Measurements from ENCODE around the gene CCDC157. TPM values are rescaled to one million over a fixed set of nuclear protein-coding genes. Genes with fewer than 3 reads are reported as not detected.
A peak's percentile ranks its signal among the peaks of the same experiment; 100 is the strongest.

Gene CCDC157
- total RNA-seq, 4 donors from 2014 or later: 0.41 to 1.4 (median 1.1) TPM

DNA sequence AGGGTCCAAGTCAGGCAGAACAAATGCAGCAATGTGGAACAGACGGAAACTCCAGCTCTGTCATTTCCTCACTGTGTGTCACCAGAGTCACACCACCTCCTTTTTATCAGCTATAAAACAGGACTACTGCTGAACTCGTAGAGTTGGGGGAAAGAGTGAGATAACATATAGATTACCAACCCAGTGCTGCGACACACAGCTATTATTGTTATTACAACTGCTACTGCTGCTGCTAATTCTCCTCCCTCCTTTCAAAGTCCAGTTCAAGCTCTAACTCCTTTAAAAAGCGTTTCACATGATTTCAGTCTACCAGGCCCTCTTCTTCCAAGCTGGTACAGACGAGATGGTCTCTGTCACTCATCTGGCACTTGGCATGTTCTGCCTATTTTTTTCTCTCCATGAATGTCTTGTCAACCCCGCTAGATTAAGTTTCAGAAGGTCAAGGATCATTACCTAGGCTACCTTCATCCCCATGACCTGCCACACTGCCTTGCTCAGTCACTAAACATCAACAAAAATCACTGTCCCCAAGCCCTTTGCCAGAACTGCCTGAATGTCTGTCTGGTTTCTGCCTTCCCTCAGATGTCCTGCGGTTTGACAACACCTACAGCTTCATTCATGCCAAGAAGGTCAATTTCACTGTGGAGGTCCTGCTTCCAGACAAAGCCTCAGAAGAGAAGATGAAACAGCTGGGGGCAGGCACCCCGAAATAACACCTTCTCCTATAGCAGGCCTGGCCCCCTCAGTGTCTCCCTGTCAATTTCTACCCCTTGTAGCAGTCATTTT is 65.1 kb downstream of the CCDC157 start:
- no peak for TF ChIP-seq POLR2A (IDR thresholded peaks at IDR 0.05)
- TF ChIP-seq, protein P1, sequence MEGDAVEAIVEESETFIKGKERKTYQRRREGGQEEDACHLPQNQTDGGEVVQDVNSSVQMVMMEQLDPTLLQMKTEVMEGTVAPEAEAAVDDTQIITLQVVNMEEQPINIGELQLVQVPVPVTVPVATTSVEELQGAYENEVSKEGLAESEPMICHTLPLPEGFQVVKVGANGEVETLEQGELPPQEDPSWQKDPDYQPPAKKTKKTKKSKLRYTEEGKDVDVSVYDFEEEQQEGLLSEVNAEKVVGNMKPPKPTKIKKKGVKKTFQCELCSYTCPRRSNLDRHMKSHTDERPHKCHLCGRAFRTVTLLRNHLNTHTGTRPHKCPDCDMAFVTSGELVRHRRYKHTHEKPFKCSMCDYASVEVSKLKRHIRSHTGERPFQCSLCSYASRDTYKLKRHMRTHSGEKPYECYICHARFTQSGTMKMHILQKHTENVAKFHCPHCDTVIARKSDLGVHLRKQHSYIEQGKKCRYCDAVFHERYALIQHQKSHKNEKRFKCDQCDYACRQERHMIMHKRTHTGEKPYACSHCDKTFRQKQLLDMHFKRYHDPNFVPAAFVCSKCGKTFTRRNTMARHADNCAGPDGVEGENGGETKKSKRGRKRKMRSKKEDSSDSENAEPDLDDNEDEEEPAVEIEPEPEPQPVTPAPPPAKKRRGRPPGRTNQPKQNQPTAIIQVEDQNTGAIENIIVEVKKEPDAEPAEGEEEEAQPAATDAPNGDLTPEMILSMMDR (IDR thresholded peaks at IDR 0.05 in 4 of 5, conservative IDR thresholded peaks at IDR 0.05 in 1 of 5): no peak
- H3K4me1 ChIP-seq: peaks cover 31 to 32% of the 10 kb centered on the region in 2 donors
- DNase-seq: no peak
- peaks cover 0 to 27% of the 10 kb centered on the region in 2 donors for H3K36me3 ChIP-seq
- peak overlapping the region; percentile 92 to 100 (median 99) for H3K27ac ChIP-seq
- H3K9me3 ChIP-seq: no peaks in the 10 kb centered on the region
- ATAC-seq: no peak
- no peaks in the 10 kb centered on the region for H3K27me3 ChIP-seq
- H3K4me3 ChIP-seq: peak overlapping the region in 3 of 4 donors; percentile 60 to 96 (median 75)
- intact Hi-C loops (cut with DNase I; ENCODE audit: low total_unique reads) (loop anchor here (5.0 to 10.0 kb wide), 3 partner anchors 273 to 1520 kb away; partner anchors contain the start of genes EWSR1, OSBP2, RHBDD3 and YWHAH), in situ Hi-C loops (cut with MboI; ENCODE audit: low sequenced_read_pairs in 4 of 4) (no loop called here)

DNA sequence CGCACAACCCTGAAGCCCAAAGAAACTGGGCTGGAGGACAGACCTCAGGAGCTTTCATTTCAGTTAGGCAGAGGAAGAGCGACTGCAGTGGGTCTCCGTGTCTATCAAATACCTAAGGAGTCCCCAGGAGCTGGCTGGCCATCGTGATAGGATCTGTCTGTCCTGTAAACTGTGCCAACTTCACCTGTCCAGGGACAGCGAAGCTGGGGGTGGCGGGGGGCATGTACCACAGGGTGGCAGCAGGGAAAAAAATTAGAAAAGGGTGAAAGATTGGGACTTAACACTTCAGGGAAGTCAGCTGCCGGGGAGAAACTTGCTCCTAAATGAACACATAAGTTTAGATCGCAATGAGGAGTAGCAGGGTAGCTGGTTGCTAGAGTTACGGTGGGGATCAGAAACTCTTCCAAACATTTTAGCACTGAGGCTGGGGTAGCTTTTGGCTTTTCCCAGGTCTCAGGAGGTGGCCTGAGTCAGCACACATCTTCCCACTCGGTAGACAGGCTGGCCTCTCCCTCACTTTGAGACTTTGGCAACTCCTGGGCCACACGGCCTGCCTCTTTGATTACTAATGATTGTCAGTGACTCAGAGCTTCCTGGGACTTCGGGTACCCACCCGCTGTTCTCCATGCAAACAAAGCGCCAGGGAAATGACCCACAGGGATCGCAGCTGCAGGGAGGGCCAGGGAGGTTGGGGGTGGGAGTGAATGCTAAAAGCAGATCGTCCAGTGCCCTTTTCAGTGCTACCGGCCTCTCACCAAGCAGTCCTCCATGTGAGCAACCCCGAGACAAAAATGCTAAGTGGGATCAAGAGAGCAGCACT is 65.9 kb downstream of the CCDC157 start:
- peaks cover 31 to 32% of the 10 kb centered on the region in 2 donors for H3K4me1 ChIP-seq
- H3K36me3 ChIP-seq: peaks cover 0 to 20% of the 10 kb centered on the region in 2 donors
- H3K4me3 ChIP-seq: peak overlapping the region; percentile 60 to 96 (median 78)
- ATAC-seq (peak; percentile 23 to 62), DNase-seq (peak; percentile 79 to 82)
- H3K27me3 ChIP-seq: no peaks in the 10 kb centered on the region
- peak overlapping the region; percentile 92 to 100 (median 99) for H3K27ac ChIP-seq
- TF ChIP-seq, protein P1 (IDR thresholded peaks at IDR 0.05 in 4 of 5, conservative IDR thresholded peaks at IDR 0.05 in 1 of 5): no peak
- peak; percentile 45 to 60 for TF ChIP-seq POLR2A (IDR thresholded peaks at IDR 0.05)
- no peaks in the 10 kb centered on the region for H3K9me3 ChIP-seq
- intact Hi-C loops (cut with DNase I; ENCODE audit: low total_unique reads): loop anchor here (5.0 to 10.0 kb wide), 3 partner anchors 272 to 1520 kb away; partner anchors contain the start of genes EWSR1, OSBP2, RHBDD3 and YWHAH
- in situ Hi-C loops (cut with MboI; ENCODE audit: low sequenced_read_pairs in 4 of 4): no loop called here

DNA sequence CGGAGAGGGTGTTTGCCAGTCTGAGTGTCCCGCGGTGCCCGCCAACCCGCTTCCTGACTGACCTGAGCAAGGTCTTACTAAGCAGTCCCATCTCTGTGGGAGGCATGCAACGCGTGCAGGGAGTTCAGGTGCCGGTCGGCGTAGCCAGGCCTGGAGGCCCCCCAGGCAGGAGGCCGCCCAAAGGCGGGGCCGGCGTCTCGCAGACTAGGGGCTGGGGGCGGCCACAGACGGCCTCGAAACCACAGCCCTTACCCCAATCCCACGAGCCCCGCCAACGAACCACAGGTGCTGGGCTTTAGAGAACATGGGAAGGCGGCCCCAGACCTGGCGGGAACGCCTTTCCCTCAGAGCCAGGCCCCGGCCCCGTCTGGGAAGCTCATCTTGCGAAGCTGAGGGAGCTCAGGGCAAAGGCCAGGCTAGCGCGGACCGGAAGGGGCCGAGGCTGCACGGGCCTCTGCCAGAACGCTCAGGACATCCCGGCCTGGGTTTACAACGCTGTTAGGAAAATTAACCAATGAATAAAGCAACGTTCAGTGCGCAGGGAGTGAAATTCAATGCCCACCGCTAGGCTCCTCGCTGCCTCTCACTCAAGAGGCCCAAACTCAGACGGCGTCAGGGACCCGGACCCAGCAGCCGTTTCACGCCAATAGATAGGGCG is 66.6 kb downstream of the CCDC157 start:
- intact Hi-C loops (cut with DNase I; ENCODE audit: low total_unique reads): loop anchor here (5.0 to 10.0 kb wide), 3 partner anchors 271 to 1519 kb away; partner anchors contain the start of genes EWSR1, OSBP2, RHBDD3 and YWHAH
- in situ Hi-C loops (cut with MboI; ENCODE audit: low sequenced_read_pairs in 4 of 4): no loop called here
- Histone ChIP-seq H3K27ac (peak overlapping the region; percentile 92 to 100 (median 99)), H3K27me3 (no peaks in the 10 kb centered on the region), H3K4me3 (peak overlapping the region; percentile 60 to 96 (median 78)), H3K9me3 (no peaks in the 10 kb centered on the region), H3K36me3 (peaks cover 0 to 13% of the 10 kb centered on the region in 2 donors), H3K4me1 (peaks cover 31 to 32% of the 10 kb centered on the region in 2 donors)
- TF ChIP-seq, protein P1 (IDR thresholded peaks at IDR 0.05 in 4 of 5, conservative IDR thresholded peaks at IDR 0.05 in 1 of 5): peak in 4 of 5 experiments; percentile 14 to 38 (median 22)
- TF ChIP-seq POLR2A (IDR thresholded peaks at IDR 0.05): peak; percentile 93 to 95
- DNase-seq (no peak), ATAC-seq (peak; percentile 42 to 64)

DNA sequence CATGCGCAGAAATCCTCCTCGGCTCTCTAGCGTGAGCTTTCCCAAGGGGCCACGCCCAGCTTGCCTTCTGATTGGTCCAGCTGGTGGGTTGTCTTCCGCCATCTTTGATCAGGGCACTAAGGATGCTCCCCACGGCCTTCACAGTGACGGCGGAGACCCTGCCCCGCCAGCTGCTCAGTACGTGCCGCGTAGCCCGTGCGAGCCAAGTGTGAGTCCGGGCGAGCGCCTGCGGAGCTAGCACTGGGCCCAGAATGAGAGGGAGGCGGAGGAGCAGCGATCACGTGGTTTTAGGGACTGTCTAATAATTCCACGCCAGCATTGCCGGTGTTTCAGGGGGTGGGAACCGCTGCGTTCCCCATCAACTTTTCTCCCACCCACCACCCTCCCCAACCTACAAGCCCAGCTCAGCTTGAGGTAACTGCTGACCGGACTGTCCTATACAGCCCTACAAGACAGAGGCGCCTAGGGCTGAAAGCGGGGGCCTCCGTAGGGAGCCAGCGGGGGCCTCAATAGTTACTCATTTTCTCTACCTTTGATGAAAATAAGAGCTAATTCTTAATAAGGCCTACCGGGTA is 67.2 kb downstream of the CCDC157 start:
- Histone ChIP-seq H3K27ac (peak overlapping the region; percentile 92 to 100 (median 99)), H3K4me1 (peaks cover 31 to 32% of the 10 kb centered on the region in 2 donors), H3K9me3 (no peaks in the 10 kb centered on the region), H3K27me3 (no peaks in the 10 kb centered on the region), H3K36me3 (peaks cover 0 to 7% of the 10 kb centered on the region in 2 donors), H3K4me3 (peak overlapping the region; percentile 60 to 96 (median 78))
- ATAC-seq (peak; percentile 80 to 89), DNase-seq (peak; percentile 99)
- intact Hi-C loops (cut with DNase I; ENCODE audit: low total_unique reads): loop anchor here (1.0 to 10.0 kb wide), 5 partner anchors 68 to 1518 kb away; partner anchors contain the start of genes CASTOR1, EWSR1, OSBP2 and RHBDD3
- in situ Hi-C loops (cut with MboI; ENCODE audit: low sequenced_read_pairs in 4 of 4): no loop called here
- peak in 1 of 2 donors; percentile 73 for TF ChIP-seq POLR2A (IDR thresholded peaks at IDR 0.05)
- TF ChIP-seq, protein P1 (IDR thresholded peaks at IDR 0.05 in 4 of 5, conservative IDR thresholded peaks at IDR 0.05 in 1 of 5): no peak

Measured in gastrocnemius medialis (tissue), 4 donors.